Mesenchymal stem cell (in vitro differentiated cells and primary cell): Measurements from ENCODE around the gene CCDC81.

Source experiments
- DNase-seq: peaks from one replicate; pipeline ENCODE4 v3.0.0-alpha.2; 2013
- H2AFZ ChIP-seq: one replicate; pipeline ENCODE4 v1.6.1; 2013; ENCODE audit warnings: low read depth, mild to moderate bottlenecking, control low read depth, inconsistent platforms, low read length, moderate library complexity
- H2AK5ac ChIP-seq: 2 replicates; pipeline ENCODE4 v1.6.1; 2013; ENCODE audit warnings: low read length, moderate library complexity, mild to moderate bottlenecking, inconsistent platforms; ENCODE audit not compliant: severe bottlenecking
- H2BK120ac ChIP-seq: one replicate; pipeline ENCODE4 v1.6.1; 2013; ENCODE audit warnings: low read depth, mild to moderate bottlenecking, inconsistent platforms, low read length, moderate library complexity
- H2BK12ac ChIP-seq, 2 experiments: one replicate each; pipeline ENCODE4 v1.6.1; 2013; ENCODE audit warnings: inconsistent platforms in 2 of 2, low read length in 2 of 2, mild to moderate bottlenecking in 2 of 2, moderate library complexity in 2 of 2, control low read depth in 1 of 2
- H2BK15ac ChIP-seq: one replicate; pipeline ENCODE4 v1.6.1; 2013; ENCODE audit warnings: mild to moderate bottlenecking, low read depth, inconsistent platforms; ENCODE audit not compliant: poor library complexity, severe bottlenecking
- H2BK5ac ChIP-seq: 2 replicates; pipeline ENCODE4 v1.6.1; 2013; ENCODE audit warnings: low read depth, mild to moderate bottlenecking, low read length, control low read depth, inconsistent platforms; ENCODE audit not compliant: poor library complexity, severe bottlenecking
- H3K14ac ChIP-seq, 2 experiments: one replicate each; pipeline ENCODE4 v1.6.1; 2013; ENCODE audit warnings: inconsistent platforms in 2 of 2, low read length in 2 of 2, control low read depth in 1 of 2, mild to moderate bottlenecking in 1 of 2, moderate library complexity in 1 of 2
- H3K18ac ChIP-seq, 2 experiments: one replicate each; pipeline ENCODE4 v1.6.1; 2013; ENCODE audit warnings: inconsistent platforms in 2 of 2, low read length in 2 of 2, control low read depth in 1 of 2, low read depth in 1 of 2, mild to moderate bottlenecking in 1 of 2
- H3K23ac ChIP-seq, 2 experiments: one replicate each; pipeline ENCODE4 v1.6.1; 2013; ENCODE audit warnings: inconsistent platforms in 2 of 2, low read length in 2 of 2, mild to moderate bottlenecking in 2 of 2, moderate library complexity in 2 of 2, control low read depth in 1 of 2
- H3K27ac ChIP-seq: 2 replicates; pipeline ENCODE4 v1.5.1; 2013; ENCODE audit warnings: mild to moderate bottlenecking, moderate library complexity, low read length, control low read depth, inconsistent platforms; ENCODE audit not compliant: poor library complexity, severe bottlenecking
- H3K27me3 ChIP-seq, 2 experiments: 2 replicates each; pipeline versions ENCODE4 v1.6.1 to v1.7.0; 2013; ENCODE audit warnings: low read length in 2 of 2, mild to moderate bottlenecking in 2 of 2, moderate library complexity in 2 of 2, control low read depth in 1 of 2, inconsistent platforms in 1 of 2; ENCODE audit not compliant: control insufficient read depth in 1 of 2, insufficient read depth in 1 of 2
- H3K36me3 ChIP-seq, 2 experiments: 2 replicates each; pipeline versions ENCODE4 v1.6.1 to v1.7.0; 2013; ENCODE audit warnings: low read length in 2 of 2, control low read depth in 1 of 2, inconsistent platforms in 1 of 2, low read depth in 1 of 2, mild to moderate bottlenecking in 1 of 2; ENCODE audit not compliant: insufficient read depth in 2 of 2, control insufficient read depth in 1 of 2
- H3K4ac ChIP-seq, 2 experiments: one replicate each; pipeline ENCODE4 v1.6.1; 2013; ENCODE audit warnings: inconsistent platforms in 2 of 2, low read length in 2 of 2, mild to moderate bottlenecking in 2 of 2, moderate library complexity in 2 of 2, control low read depth in 1 of 2, low read depth in 1 of 2
- H3K4me1 ChIP-seq: 2 replicates; pipeline ENCODE4 v1.6.1; 2013; ENCODE audit warnings: low read depth, low read length, control low read depth; ENCODE audit not compliant: control insufficient read depth, insufficient read depth
- H3K4me2 ChIP-seq: 2 replicates; pipeline ENCODE4 v1.6.1; 2013; ENCODE audit warnings: low read length, mild to moderate bottlenecking, inconsistent platforms; ENCODE audit not compliant: poor library complexity, severe bottlenecking
- H3K4me3 ChIP-seq, 2 experiments: 2 replicates each; pipeline versions ENCODE4 v1.5.1 to v1.7.0; 2013; ENCODE audit warnings: low read length in 2 of 2, mild to moderate bottlenecking in 2 of 2, control low read depth in 1 of 2, low read depth in 1 of 2; ENCODE audit not compliant: insufficient read depth in 1 of 2
- H3K79me1 ChIP-seq: replicated peaks from 2 replicates; pipeline ENCODE4 v1.6.1; 2013; ENCODE audit warnings: mild to moderate bottlenecking, control low read depth, low read length, inconsistent platforms; ENCODE audit not compliant: poor library complexity, severe bottlenecking
- H3K9ac ChIP-seq: 2 replicates; pipeline ENCODE4 v1.7.0; 2013; ENCODE audit warnings: mild to moderate bottlenecking, low read length, moderate library complexity
- H3K9me3 ChIP-seq: 2 replicates; pipeline ENCODE4 v1.7.0; 2013; ENCODE audit warnings: mild to moderate bottlenecking, low read length; ENCODE audit not compliant: control insufficient read depth
- H4K8ac ChIP-seq: one replicate; pipeline ENCODE4 v1.6.1; 2013; ENCODE audit warnings: inconsistent platforms, mild to moderate bottlenecking, low read length, moderate library complexity
- H4K91ac ChIP-seq: one replicate; pipeline ENCODE4 v1.6.1; 2013; ENCODE audit warnings: mild to moderate bottlenecking, low read length, inconsistent platforms
- WGBS: methylation state at CpG from one replicate; pipeline ENCODE4 v1.1.7; 2013; ENCODE audit warnings: mixed read lengths; 5-methylcytosine and 5-hydroxymethylcytosine counted together

The CCDC81 gene

DNA sequence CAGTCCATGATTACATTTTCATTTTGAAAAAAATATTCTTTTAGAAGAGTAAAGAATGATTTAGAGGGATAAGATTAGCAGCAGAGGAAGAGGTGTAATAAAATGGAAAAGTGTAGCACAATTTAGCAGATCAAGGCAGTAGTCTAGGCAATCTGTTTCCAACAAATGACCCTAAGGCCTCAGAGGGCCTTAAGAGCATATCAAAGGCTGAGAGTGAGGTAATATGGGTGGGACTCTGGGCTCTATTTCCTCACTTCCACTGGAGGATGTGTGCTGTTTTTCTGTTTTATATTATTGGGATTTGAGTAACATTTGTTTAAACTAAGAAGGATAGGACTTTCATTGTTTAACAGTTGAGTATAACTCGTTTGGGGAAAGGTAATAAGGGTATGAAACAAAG is 28.8 kb downstream of the CCDC81 start:
- Histone ChIP-seq H4K91ac (no peak overlapping the region), H2BK15ac (no peak overlapping the region), H3K18ac (no peak overlapping the region), H4K8ac (no peak overlapping the region), H3K9ac (no peak overlapping the region), H2BK5ac (no peak overlapping the region), H3K4me3 (no peak overlapping the region), H3K27ac (no peak overlapping the region), H3K23ac (no peak overlapping the region), H3K4me1 (no peaks in the 10 kb centered on the region), H3K36me3 (no peaks in the 10 kb centered on the region), H2AFZ (no peak overlapping the region), H2BK12ac (no peak overlapping the region), H2AK5ac (no peak overlapping the region), H3K27me3 (no peaks in the 10 kb centered on the region), H3K14ac (no peak overlapping the region), H3K79me1 (no peaks in the 10 kb centered on the region), H3K9me3 (no peaks in the 10 kb centered on the region), H3K4me2 (no peak overlapping the region), H2BK120ac (no peak overlapping the region), H3K4ac (no peak overlapping the region)
- 90% methylated on average over 1 of the region's 1 CpG for WGBS
- DNase-seq, result no peak

DNA sequence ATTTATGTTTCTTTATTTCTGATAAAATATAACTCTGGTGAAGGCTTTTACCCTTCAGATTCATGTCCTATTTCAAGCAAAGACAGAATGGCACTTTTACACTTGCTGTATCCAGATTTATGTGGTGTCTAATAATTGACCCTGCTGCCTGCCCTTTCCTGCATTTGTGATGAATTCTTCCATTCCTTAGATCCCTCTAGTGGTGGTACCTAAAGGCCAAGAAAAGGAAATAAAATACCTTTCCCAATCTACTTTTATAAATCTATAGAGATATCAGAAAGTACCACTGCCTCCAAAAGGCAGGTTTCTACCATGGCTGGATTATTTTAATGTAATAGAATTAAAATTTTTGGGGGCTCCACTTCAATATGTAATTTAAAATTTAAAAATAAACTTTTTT is 34.2 kb downstream of the CCDC81 start:
- H3K23ac ChIP-seq, result no peak overlapping the region
- H3K27ac ChIP-seq, result no peak overlapping the region
- H3K4me3 ChIP-seq, result no peak overlapping the region
- peaks cover 0 to 4% of the 10 kb centered on the region in 2 experiments for H3K36me3 ChIP-seq
- H2AFZ ChIP-seq, result no peak overlapping the region
- H3K14ac ChIP-seq, result no peak overlapping the region
- no peak overlapping the region for H2AK5ac ChIP-seq
- no peak overlapping the region for H3K4ac ChIP-seq
- H3K9me3 ChIP-seq, result no peaks in the 10 kb centered on the region
- no peaks in the 10 kb centered on the region for H3K27me3 ChIP-seq
- no peak overlapping the region for H2BK120ac ChIP-seq
- H4K91ac ChIP-seq, result no peak overlapping the region
- H3K79me1 ChIP-seq, result no peaks in the 10 kb centered on the region
- no peak overlapping the region for H4K8ac ChIP-seq
- no peak overlapping the region for H3K18ac ChIP-seq
- no peak overlapping the region for H2BK5ac ChIP-seq
- no peaks in the 10 kb centered on the region for H3K4me1 ChIP-seq
- no peak overlapping the region for H2BK15ac ChIP-seq
- H3K9ac ChIP-seq, result no peak overlapping the region
- DNase-seq, result no peak
- H3K4me2 ChIP-seq, result no peak overlapping the region
- H2BK12ac ChIP-seq, result no peak overlapping the region

DNA sequence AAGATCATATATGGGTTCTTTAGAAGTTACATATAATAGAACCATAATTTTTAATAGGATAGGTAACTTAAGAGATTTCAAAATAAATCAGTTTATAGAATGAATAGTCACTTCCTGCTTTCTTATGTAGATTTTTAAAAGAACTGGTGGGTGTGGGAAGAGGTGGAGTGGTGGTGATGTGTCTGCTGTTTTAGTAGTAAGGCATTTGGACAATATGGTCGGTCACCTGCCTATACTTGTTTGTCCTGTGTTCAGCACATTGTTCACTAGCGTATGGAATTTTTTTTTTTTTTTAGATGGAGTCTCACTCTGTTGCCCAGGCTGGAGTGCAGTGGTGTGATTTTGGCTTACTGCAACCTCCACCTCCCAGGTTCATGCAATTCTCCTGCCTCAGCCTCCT is 39.3 kb downstream of the CCDC81 start:
- H2BK15ac ChIP-seq, result no peak overlapping the region

DNA sequence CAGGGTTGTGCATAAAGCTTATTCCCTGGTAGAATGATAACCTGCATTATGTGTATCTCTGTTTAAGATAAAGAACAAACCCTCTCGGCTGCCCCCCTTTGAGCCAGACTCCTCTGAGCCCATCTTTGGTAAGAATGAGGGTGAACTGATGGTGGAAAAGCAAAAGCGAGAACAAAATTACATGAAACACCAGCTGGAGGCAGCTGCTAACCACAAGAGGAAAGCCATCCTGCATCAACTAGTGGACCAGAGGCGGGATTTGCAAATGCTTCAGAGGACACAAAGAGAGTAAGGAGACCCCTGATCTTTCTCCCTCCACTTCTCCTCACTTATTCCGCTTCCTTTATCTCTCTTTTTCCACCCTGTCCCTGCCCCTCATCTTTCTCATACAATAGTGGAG is 40.3 kb downstream of the CCDC81 start:
- Histone ChIP-seq H3K4me3 (no peak overlapping the region), H3K9me3 (no peaks in the 10 kb centered on the region), H3K18ac (no peak overlapping the region), H3K23ac (no peak overlapping the region), H4K8ac (no peak overlapping the region), H4K91ac (no peak overlapping the region), H3K4me1 (peaks cover 3% of the 10 kb centered on the region), H3K9ac (no peak overlapping the region), H3K4me2 (no peak overlapping the region), H2BK5ac (no peak overlapping the region), H2BK120ac (no peak overlapping the region), H2BK15ac (no peak overlapping the region), H3K4ac (no peak overlapping the region), H2AFZ (no peak overlapping the region), H3K27me3 (no peaks in the 10 kb centered on the region), H2BK12ac (no peak overlapping the region), H3K79me1 (no peaks in the 10 kb centered on the region), H3K27ac (no peak overlapping the region), H2AK5ac (no peak overlapping the region), H3K36me3 (peaks cover 0 to 4% of the 10 kb centered on the region in 2 experiments), H3K14ac (no peak overlapping the region)
- no peak for DNase-seq
- 86% methylated on average over 3 of the region's 4 CpGs for WGBS

More for the DNA sequence above, 39.3 kb downstream of the CCDC81 start:
- no peaks in the 10 kb centered on the region for H3K9me3 ChIP-seq
- no peak overlapping the region for H2BK12ac ChIP-seq
- H3K36me3 ChIP-seq, result peaks cover 0 to 4% of the 10 kb centered on the region in 2 experiments
- no peak overlapping the region for H3K23ac ChIP-seq
- H3K4me1 ChIP-seq, result peaks cover 3% of the 10 kb centered on the region
- H2BK120ac ChIP-seq, result no peak overlapping the region
- H3K14ac ChIP-seq, result no peak overlapping the region
- no peaks in the 10 kb centered on the region for H3K79me1 ChIP-seq
- no peak overlapping the region for H3K4me2 ChIP-seq
- no peak overlapping the region for H3K4ac ChIP-seq
- no peaks in the 10 kb centered on the region for H3K27me3 ChIP-seq
- no peak overlapping the region for H2AFZ ChIP-seq
- no peak overlapping the region for H3K18ac ChIP-seq
- 100% methylated on average over 2 of the region's 2 CpGs for WGBS
- no peak overlapping the region for H3K9ac ChIP-seq
- H3K27ac ChIP-seq, result no peak overlapping the region
- no peak overlapping the region for H2AK5ac ChIP-seq
- no peak overlapping the region for H4K8ac ChIP-seq
- DNase-seq, result no peak
- no peak overlapping the region for H3K4me3 ChIP-seq
- no peak overlapping the region for H2BK5ac ChIP-seq
- no peak overlapping the region for H4K91ac ChIP-seq
